Activated T-helper 1 cell treated with anti-CD3 and anti-CD28 coated beads, Interleukin-12 subunit alpha, Interleukin-12 subunit beta, Interleukin-2, Interleukin-4 antibody, amounts not matched to agents 30 ng/mL and 10 ng/mL and 1 ng/mL, durations not matched to agents 14 hours and 24 hours and 36 hours (primary cell): Measurements from ENCODE around the gene TNFSF18. TPM values are rescaled to one million over a fixed set of nuclear protein-coding genes. Genes with fewer than 3 reads are reported as not detected.
"Not testable (repeated sequence)": the region's sequence is repeated elsewhere in the genome, so short reads cannot be mapped to it uniquely, and the experiment has no call there.

ENCODE experiments used
- DNase-seq: peaks from one replicate; pipeline ENCODE4 v3.0.0; 2021; ENCODE audit warnings: low spot score
- H3K27ac Mint-ChIP-seq: one replicate; pipeline ENCODE4 v1.8.0; 2021; ENCODE audit warnings: mild to moderate bottlenecking, mixed read lengths
- H3K27me3 Mint-ChIP-seq: one replicate; pipeline ENCODE4 v1.8.0; 2022; ENCODE audit warnings: mild to moderate bottlenecking, moderate library complexity, mixed read lengths; ENCODE audit not compliant: insufficient read depth
- H3K36me3 Mint-ChIP-seq: one replicate; pipeline ENCODE4 v1.8.0; 2021; ENCODE audit warnings: low read depth, mixed read lengths
- H3K4me1 Mint-ChIP-seq: one replicate; pipeline ENCODE4 v1.8.0; 2021; ENCODE audit warnings: low read depth, mixed read lengths
- H3K4me3 Mint-ChIP-seq: one replicate; pipeline ENCODE4 v1.8.0; 2021; ENCODE audit warnings: mild to moderate bottlenecking, moderate library complexity, mixed read lengths
- H3K9me3 Mint-ChIP-seq: one replicate; pipeline ENCODE4 v1.8.0; 2021; ENCODE audit warnings: mixed read lengths
- intact Hi-C: fragments of 100-400 bp; cut with micrococcal nuclease; formaldehyde crosslinking; loops from one replicate; pipeline ENCODE4 v1.15.1; 2024
- total RNA-seq: library from RNA; stranded (reverse); gene quantifications from 2 replicates; pipeline ENCODE4 v1.2.3, GENCODE V29; 2022

TNFSF18 gene
- not detected in 2 replicates for total RNA-seq

DNA sequence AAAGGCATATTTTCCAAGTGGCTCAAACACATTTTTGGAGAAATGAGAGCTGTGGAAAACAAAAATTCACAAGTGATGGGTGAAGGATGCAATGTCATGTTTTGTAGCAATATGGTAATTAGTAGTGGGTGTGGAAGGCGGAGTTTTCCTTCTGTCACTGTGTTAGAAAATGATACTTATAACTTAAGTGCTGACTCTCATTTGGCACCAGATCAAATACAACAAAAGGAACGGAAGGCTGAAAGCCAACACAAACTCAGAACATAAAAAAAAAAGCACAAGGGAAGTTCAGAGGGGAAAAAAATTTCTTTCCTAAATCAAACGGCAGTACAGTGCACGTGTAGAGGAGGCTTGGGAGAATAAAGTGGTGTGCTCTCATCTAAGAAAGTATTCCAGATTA lies at the start of gene TNFSF18:
Gene TNFSF18 (minus strand): TSS at position 77 of the 400 bp plus-strand sequence. CDS start 45 bp downstream, at position 32.
- H3K27ac Mint-ChIP-seq: no peak within 1 kb of the TSS
- peaks cover 8% of the 10 kb centered on the region for H3K27me3 Mint-ChIP-seq
- intact Hi-C loops: no loop called here
- H3K9me3 Mint-ChIP-seq: no peaks in the 10 kb centered on the region
- no peaks in the 10 kb centered on the region for H3K4me1 Mint-ChIP-seq
- no peak within 1 kb of the TSS for H3K4me3 Mint-ChIP-seq
- DNase-seq: no peak
- no peaks in the 10 kb centered on the region for H3K36me3 Mint-ChIP-seq

DNA sequence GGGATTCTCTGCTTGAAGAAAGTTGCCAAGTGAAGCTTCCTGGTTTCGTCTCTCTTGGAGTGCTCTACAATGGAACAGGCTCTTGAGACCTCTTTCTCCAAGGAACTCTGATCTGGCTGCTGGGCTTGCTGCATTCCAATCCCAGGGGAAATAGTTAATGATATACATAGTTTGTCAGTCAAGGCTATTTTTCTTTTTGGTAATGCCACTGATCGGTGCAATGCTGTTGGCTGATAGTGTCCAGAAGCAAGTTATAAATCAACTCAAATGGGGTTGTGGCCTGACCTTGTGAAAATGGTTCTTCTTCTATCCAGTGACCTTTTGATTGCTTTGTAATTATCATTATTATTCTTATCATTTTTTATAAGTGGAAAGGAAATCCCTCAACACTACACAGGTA lies 48.4 kb upstream of the TNFSF18 start:
- Mint-ChIP-seq H3K27ac (no peak overlapping the region), H3K4me1 (no peaks in the 10 kb centered on the region)
- intact Hi-C loops: no loop called here

GRCh38 chr1:173098117-173098516 lies 47.4 kb upstream of the TNFSF18 start:
- no peak for DNase-seq
- H3K4me1 Mint-ChIP-seq: no peaks in the 10 kb centered on the region
- H3K4me3 Mint-ChIP-seq: no peak overlapping the region
- intact Hi-C loops: no loop called here
- H3K9me3 Mint-ChIP-seq: peaks cover 9% of the 10 kb centered on the region
- H3K36me3 Mint-ChIP-seq: no peaks in the 10 kb centered on the region
- H3K27me3 Mint-ChIP-seq: no peaks in the 10 kb centered on the region
- no peak overlapping the region for H3K27ac Mint-ChIP-seq

More for the DNA sequence above, 48.4 kb upstream of the TNFSF18 start:
- Mint-ChIP-seq H3K9me3 (peaks cover 12% of the 10 kb centered on the region), H3K27me3 (no peaks in the 10 kb centered on the region), H3K4me3 (no peak overlapping the region), H3K36me3 (no peaks in the 10 kb centered on the region)
- DNase-seq: no peak

GRCh38 chr1:173097001-173097400 lies 46.3 kb upstream of the TNFSF18 start:
- no peak overlapping the region for H3K27ac Mint-ChIP-seq
- no peaks in the 10 kb centered on the region for H3K36me3 Mint-ChIP-seq
- H3K27me3 Mint-ChIP-seq: no peaks in the 10 kb centered on the region
- no peak overlapping the region for H3K4me3 Mint-ChIP-seq
- DNase-seq: no peak
- H3K4me1 Mint-ChIP-seq: no peaks in the 10 kb centered on the region
- H3K9me3 Mint-ChIP-seq: no peaks in the 10 kb centered on the region
- intact Hi-C loops: no loop called here

GRCh38 chr1:173095632-173096031 lies 44.9 kb upstream of the TNFSF18 start:
- no peak overlapping the region for H3K27ac Mint-ChIP-seq
- intact Hi-C loops: no loop called here

DNA sequence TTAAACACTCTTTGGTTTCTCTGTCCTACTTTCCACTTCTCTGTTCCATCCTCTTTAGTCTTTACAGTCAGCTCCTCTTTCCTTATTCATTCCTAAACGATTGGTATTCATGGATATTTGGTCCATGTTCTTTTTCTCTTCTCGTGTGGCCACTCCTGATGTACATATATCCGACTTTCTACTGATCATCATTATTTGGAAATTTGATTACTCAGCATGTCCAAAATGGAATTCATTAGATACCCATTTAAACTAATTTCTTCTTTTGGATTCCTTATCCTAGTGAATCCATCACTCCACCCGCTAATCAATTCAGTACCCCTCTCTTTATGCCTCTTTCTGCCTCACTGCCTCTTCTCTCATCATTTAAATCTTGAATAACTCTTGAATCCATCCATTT lies 43.8 kb upstream of the TNFSF18 start:
- intact Hi-C loops: no loop called here
- Mint-ChIP-seq H3K27me3 (no peaks in the 10 kb centered on the region), H3K4me1 (no peaks in the 10 kb centered on the region)

More at GRCh38 chr1:173095632-173096031, 44.9 kb upstream of the TNFSF18 start:
- H3K4me1 Mint-ChIP-seq: no peaks in the 10 kb centered on the region
- H3K4me3 Mint-ChIP-seq: no peak overlapping the region
- no peaks in the 10 kb centered on the region for H3K9me3 Mint-ChIP-seq
- no peaks in the 10 kb centered on the region for H3K36me3 Mint-ChIP-seq
- H3K27me3 Mint-ChIP-seq: no peaks in the 10 kb centered on the region
- no peak for DNase-seq

DNA sequence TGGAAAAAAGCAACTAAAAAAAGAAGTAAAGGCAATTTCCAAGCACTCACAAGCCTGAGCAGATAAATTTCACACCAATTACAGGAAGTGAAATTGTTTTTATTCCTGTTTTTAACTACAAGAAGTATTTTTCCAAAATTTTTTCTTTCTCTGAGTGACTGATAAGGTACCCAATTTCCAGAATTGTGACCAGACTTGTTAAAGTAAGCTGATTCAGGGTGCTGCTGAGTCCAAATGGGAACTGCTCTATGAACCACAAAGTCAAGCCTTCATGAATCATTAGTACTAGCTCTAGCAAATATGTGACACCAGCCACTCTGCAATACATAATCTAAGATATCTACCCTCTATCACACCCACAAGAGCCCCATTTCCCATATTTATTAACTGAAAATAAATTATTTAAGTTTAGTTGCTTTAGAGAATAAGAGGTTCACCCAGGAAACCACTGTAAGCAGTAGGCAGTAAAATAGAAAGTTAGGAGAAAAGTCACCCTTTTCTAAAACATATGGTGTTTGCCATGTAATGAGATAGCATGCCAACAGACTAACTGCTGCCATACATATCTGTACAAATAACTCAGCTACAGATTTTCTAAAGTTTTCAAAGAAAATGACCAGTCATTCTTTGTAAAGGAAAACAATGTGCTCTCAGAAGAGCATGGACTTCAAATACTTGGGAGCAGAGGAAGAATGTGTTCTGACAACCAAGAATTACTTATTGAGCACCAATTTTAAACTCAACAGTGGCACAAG lies 43.1 kb upstream of the TNFSF18 start:
- no peak overlapping the region for H3K4me3 Mint-ChIP-seq

More for the DNA sequence above, 43.8 kb upstream of the TNFSF18 start:
- Mint-ChIP-seq H3K27ac (no peak overlapping the region), H3K4me3 (no peak overlapping the region), H3K9me3 (no peaks in the 10 kb centered on the region), H3K36me3 (no peaks in the 10 kb centered on the region)
- DNase-seq: no peak

GRCh38 chr1:173084292-173084691 lies 33.6 kb upstream of the TNFSF18 start:
- H3K4me1 Mint-ChIP-seq: no peaks in the 10 kb centered on the region
- no peak overlapping the region for H3K4me3 Mint-ChIP-seq
- H3K27ac Mint-ChIP-seq: no peak overlapping the region
- intact Hi-C loops: no loop called here
- no peaks in the 10 kb centered on the region for H3K36me3 Mint-ChIP-seq
- no peak for DNase-seq
- H3K9me3 Mint-ChIP-seq: no peaks in the 10 kb centered on the region
- H3K27me3 Mint-ChIP-seq: peaks cover 3% of the 10 kb centered on the region

More for the DNA sequence above, 43.1 kb upstream of the TNFSF18 start:
- H3K9me3 Mint-ChIP-seq: no peaks in the 10 kb centered on the region
- no peaks in the 10 kb centered on the region for H3K27me3 Mint-ChIP-seq
- H3K36me3 Mint-ChIP-seq: no peaks in the 10 kb centered on the region
- intact Hi-C loops: no loop called here
- no peaks in the 10 kb centered on the region for H3K4me1 Mint-ChIP-seq
- no peak overlapping the region for H3K27ac Mint-ChIP-seq
- DNase-seq: no peak

- peaks cover 3% of the 10 kb centered on the region for H3K27me3 Mint-ChIP-seq
- no peaks in the 10 kb centered on the region for H3K36me3 Mint-ChIP-seq
- no peak for DNase-seq
- H3K4me1 Mint-ChIP-seq: no peaks in the 10 kb centered on the region
- H3K27ac Mint-ChIP-seq: no peak overlapping the region
- intact Hi-C loops: no loop called here
- H3K9me3 Mint-ChIP-seq: no peaks in the 10 kb centered on the region
- no peak overlapping the region for H3K4me3 Mint-ChIP-seq
Observed at GRCh38 chr1:173082913-173083312, 32.2 kb upstream of the TNFSF18 start.

DNA sequence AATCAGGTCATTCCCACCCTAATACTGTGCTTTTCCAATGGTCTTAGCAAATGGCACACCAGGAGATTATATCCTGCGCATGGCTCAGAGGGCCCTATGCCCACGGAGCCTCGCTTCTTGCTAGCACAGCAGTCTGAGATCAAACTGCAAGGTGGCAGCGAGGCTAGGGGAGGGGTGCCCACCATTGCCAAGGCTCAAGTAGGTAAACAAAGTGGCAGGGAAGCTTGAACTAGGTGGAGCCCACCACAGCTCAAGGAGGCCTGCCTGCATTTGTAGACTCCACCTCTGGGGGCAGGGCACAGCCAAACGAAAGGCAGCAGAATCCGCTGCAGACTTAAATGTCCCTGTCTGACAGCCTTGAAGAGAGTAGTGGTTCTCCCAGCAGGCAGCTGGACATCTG lies 23.5 kb upstream of the TNFSF18 start:
- H3K9me3 Mint-ChIP-seq: peaks cover 12% of the 10 kb centered on the region
- H3K36me3 Mint-ChIP-seq, H3K4me1 Mint-ChIP-seq, H3K27me3 Mint-ChIP-seq, DNase-seq, H3K27ac Mint-ChIP-seq, intact Hi-C loops, H3K4me3 Mint-ChIP-seq: not testable (repeated sequence)

- H3K27me3 Mint-ChIP-seq: peaks cover 2% of the 10 kb centered on the region
- no peak overlapping the region for H3K27ac Mint-ChIP-seq
- H3K9me3 Mint-ChIP-seq: peaks cover 13% of the 10 kb centered on the region
- H3K4me1 Mint-ChIP-seq: no peaks in the 10 kb centered on the region
- intact Hi-C loops: no loop called here
- no peak overlapping the region for H3K4me3 Mint-ChIP-seq
- no peak for DNase-seq
- no peaks in the 10 kb centered on the region for H3K36me3 Mint-ChIP-seq
Observed at GRCh38 chr1:173064011-173064410, 13.3 kb upstream of the TNFSF18 start.

GRCh38 chr1:173063171-173063570 lies 12.4 kb upstream of the TNFSF18 start:
- H3K4me1 Mint-ChIP-seq: no peaks in the 10 kb centered on the region
- DNase-seq: no peak
- H3K4me3 Mint-ChIP-seq: no peak overlapping the region
- intact Hi-C loops: no loop called here
- H3K27ac Mint-ChIP-seq: no peak overlapping the region
- no peaks in the 10 kb centered on the region for H3K36me3 Mint-ChIP-seq
- peaks cover 13% of the 10 kb centered on the region for H3K9me3 Mint-ChIP-seq
- H3K27me3 Mint-ChIP-seq: peaks cover 2% of the 10 kb centered on the region

- Mint-ChIP-seq H3K4me3 (no peak overlapping the region), H3K9me3 (peaks cover 9% of the 10 kb centered on the region), H3K36me3 (no peaks in the 10 kb centered on the region), H3K27me3 (peaks cover 2% of the 10 kb centered on the region), H3K4me1 (no peaks in the 10 kb centered on the region), H3K27ac (no peak overlapping the region)
- no peak for DNase-seq
- intact Hi-C loops: no loop called here
Observed at GRCh38 chr1:173062150-173062938, 11.6 kb upstream of the TNFSF18 start.
